GM12891 (cell line): ENCODE results near the gene HEY2.

Experiments used
- PAX5 ChIP-seq: IDR thresholded peaks from 2 replicates; pipeline ENCODE4 v1.6.1; 2011; ENCODE audit warnings: low read length, moderate library complexity, mild to moderate bottlenecking; ENCODE audit not compliant: insufficient read depth, severe bottlenecking
- POLR2A ChIP-seq: IDR thresholded peaks from 2 replicates; pipeline ENCODE4 v1.6.1; 2011; ENCODE audit warnings: low read depth, low read length, control low read depth
- POLR2AphosphoS5 ChIP-seq: IDR thresholded peaks from 2 replicates; pipeline ENCODE4 v1.6.1; 2011; ENCODE audit warnings: low read depth, low read length, control low read depth
- POU2F2 ChIP-seq: IDR thresholded peaks from 2 replicates; pipeline ENCODE4 v1.6.1; 2011; ENCODE audit warnings: low read depth, mild to moderate bottlenecking, control low read depth, low read length, moderate library complexity
- SPI1 ChIP-seq: IDR thresholded peaks from 2 replicates; pipeline ENCODE4 v1.6.1; 2011; ENCODE audit warnings: low read depth, low read length, control low read depth
- TAF1 ChIP-seq: IDR thresholded peaks from 2 replicates; pipeline ENCODE4 v1.6.1; 2011; ENCODE audit warnings: low read depth, low read length, control low read depth

- TF ChIP-seq POLR2A (no peak), POLR2AphosphoS5 (no peak), SPI1 (no peak), TAF1 (no peak), POU2F2 (no peak), PAX5 (no peak)
Measured at GRCh38 chr6:125754566-125754965, 5.1 kb downstream of the HEY2 start.
